ENCODE data around the gene SORCS2.

The SORCS2 gene

DNA sequence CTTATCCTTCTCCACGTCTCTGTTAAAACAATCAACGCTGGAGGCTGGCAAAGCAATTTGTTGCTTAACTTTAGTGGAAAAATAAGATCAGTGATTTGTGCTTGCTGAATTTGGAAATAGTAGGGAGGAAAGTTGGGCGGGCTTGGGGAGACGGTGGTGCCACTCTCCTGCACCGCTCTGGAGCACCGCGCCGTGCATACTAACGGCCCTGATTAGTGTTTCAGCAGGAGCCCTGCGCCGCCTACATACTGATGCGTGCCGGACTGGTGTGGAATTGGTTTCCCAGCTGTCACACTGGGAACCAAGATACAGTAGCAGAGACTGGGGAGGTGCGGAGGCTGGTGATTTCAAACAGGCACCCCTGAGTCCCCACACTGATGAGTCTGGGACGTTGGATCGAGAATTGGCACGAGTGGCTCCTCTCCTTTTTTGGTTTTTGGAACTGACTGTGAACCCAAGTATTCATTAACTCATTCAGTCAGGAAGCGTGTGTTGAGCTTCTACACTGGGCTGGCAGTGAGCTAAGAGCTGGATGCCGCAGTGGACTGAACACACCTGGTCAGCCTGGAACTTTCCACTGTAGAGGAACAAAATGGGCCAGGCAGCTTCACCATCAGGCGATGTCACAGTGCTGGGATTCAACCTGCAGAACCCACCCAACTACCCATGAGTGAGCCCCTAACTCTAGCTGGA is 271.4 kb downstream of the SORCS2 start:
- DNase-seq, result no peak

- DNase-seq, result no peak
Observed at GRCh38 chr4:7464259-7464655, 271.9 kb downstream of the SORCS2 start.

- no peak for DNase-seq
Observed at GRCh38 chr4:7465017-7465416, 272.7 kb downstream of the SORCS2 start.

DNA sequence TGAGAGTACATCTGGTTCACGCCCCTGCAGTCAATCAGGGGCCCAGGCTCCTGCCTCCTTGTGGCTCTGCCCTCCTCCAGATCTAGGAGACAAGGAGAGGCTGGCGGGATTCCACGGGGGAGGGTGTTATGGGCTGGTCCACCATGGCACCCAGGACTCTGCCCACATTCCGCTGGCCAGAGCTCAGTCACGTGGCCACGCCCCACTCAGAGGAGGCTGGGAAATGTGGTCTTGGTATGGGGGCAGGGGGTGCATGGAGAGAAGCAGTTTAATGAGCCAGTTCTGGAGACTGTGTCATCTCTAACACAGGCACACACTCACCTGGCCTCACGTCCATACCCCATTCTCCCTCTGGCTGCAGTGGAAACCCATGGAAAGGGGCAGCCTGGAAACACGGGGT is 273.9 kb downstream of the SORCS2 start:
- no peak for DNase-seq

GRCh38 chr4:7466904-7467303 is 274.6 kb downstream of the SORCS2 start:
- no peak for DNase-seq

GRCh38 chr4:7467471-7467870 is 275.1 kb downstream of the SORCS2 start:
- DNase-seq, result no peak

DNA sequence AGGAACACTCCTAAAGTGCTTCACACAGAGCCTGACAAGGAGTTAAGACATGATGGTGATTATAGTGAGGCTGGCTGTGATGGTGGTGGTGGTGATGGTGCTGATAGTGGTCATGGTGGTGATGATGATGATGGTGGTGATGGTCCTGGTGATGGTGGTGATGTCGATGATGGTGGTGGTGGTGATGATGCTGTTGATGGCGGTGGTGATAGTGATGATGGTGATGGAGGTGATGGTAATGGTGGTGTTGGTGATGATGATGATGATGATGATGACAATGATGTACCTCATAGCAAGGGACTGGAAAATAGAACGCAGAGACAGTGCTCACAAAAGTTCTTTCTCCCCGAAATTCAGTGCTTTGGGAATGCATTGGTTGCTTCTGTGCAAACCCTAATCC is 276.7 kb downstream of the SORCS2 start:
- no peak for DNase-seq

DNA sequence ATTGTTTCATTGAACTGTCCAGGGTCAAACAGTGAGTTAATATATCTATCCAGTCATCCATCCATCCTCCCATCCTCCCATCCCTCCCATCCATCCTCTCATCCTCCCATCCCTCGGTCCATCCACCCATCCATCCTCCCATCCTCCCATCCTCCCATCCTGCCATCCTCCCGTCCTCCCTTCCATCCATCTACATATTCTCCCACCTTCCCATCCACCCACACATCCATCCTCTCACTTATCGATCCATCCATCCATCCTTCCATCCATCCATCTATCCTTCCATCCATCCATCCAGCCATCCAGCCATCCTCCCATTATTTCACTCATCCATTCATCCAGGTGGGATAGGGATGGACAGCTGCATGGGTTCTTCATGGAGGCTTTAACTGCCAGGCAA is 277.8 kb downstream of the SORCS2 start:
- no peak for DNase-seq

DNA sequence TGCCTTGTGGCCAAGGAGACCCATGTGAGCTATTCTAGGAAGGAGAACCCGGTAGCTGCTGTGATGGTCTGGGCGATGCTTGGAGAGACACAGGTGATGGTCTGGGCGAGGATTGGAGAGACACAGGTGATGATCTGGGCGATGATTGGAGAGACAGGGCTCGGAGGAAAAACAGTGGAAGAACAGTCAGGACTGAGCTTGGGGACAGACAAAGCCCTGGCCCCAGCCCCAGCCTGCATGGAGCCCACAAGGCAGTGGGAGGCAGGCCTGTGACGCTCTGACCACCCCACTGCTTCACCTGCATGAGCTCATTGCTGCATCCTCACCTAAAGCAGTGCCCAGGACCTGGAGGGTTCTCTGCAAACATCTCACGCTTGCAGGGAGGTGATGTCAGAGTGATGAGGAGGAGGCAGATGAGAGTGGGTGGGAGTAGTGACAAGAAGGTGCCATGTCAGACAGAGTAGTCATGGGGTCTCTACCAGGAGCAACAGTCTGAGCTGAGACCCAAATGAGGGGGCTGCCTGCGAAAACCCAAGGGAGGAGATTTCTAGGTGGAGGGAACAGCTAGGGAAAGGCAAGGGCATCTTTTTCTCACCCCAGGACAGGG is 278.3 kb downstream of the SORCS2 start:
- DNase-seq, result no peak

DNA sequence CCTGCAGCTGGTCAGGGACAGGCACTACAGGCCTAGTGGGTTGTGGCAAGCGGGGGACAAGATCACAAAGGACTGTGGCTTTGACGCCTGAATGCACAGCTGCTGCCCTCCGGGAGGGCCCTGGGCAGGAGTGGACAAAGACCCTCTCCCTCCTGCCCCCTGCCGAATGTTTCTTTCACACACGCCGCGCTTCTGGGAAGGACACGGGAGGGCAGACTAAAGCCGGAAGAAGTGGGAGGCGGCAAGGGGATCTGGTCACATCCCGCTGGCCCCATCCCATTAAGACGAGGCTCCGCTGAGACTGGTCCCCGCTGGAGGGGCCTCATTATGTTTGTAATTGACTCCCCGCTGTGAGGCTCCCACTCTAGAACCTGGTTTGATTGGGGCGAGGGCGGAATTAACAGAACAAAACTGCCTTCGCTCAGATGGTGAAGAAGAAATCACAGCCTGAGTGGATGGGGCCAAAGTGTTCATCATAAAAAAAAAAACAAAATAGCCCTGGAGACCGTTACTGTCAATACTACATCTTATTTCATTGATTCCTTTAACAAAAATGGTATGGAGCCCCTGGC is 280.2 kb downstream of the SORCS2 start:
- DNase-seq, result no peak

- no peak for DNase-seq
Observed at GRCh38 chr4:7473081-7473480, 280.7 kb downstream of the SORCS2 start.

GRCh38 chr4:7474320-7474719 is 282.0 kb downstream of the SORCS2 start:
- no peak for DNase-seq

GRCh38 chr4:7475207-7475606 is 282.9 kb downstream of the SORCS2 start:
- no peak for DNase-seq

DNA sequence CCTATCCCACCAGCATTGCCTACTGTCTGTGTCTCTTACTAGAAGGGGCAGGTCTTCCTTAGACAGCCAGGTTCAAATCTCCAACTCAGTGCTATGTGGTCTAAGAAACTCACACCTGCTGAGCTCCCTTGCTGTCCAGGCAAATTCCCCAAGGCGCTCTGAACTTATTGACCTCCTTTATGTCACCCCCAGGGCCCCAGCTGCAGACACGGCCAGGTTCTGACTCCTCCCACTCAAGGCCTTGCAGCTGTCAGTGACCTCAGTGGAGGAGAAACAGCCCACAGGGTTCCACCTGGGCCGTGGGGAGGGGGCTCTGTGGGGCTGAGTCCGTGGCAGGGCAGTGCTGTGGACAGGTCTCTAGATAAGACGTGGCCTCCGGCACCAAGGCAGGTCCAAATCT is 284.5 kb downstream of the SORCS2 start:
- DNase-seq, result no peak

- no peak for DNase-seq
Observed at GRCh38 chr4:7477695-7478094, 285.4 kb downstream of the SORCS2 start.

- DNase-seq, result no peak
Observed at GRCh38 chr4:7478665-7479064, 286.3 kb downstream of the SORCS2 start.

DNA sequence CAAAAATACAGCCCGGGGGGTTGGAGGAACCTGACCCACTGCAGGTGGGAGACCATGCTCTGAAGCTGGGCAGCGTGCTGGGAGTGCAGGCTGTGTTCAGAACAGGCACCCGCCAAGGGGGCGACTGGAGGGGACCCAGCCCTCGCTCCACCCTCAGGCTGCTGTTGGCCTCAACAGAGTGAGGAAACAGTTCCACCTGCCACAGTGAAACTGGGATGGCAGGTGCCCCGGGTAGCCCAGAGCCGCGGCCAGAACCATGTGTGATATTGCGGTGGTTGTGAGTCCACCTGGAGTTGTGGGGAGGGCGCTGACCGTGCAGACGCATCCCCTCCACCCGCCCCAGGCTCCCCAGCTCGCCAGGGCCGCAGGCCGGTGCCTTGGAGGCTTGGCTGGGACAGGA is 288.1 kb downstream of the SORCS2 start:
- no peak for DNase-seq

GRCh38 chr4:7481227-7481626 is 288.9 kb downstream of the SORCS2 start:
- no peak for DNase-seq

DNA sequence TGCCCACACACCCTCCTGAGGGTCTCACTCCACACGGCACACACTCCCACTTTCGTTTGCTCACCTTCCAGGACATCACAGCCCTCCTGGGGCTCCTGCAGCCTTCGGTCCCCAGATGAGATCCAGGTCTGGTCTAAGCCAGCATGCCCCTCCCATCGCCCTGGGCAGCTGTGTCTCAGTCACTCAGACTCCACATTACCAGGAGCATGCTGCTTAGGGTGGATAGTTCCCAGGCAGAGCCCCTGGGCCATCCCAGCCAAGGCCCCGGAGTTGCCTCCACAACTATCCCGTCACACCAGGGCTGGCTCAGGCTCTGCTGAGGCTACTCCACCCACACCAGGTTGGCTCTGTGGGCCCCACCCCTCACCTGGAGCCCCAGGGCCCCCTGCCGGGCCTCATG is 292.8 kb downstream of the SORCS2 start:
- DNase-seq, result no peak

GRCh38 chr4:7486101-7486500 is 293.8 kb downstream of the SORCS2 start:
- no peak for DNase-seq

DNA sequence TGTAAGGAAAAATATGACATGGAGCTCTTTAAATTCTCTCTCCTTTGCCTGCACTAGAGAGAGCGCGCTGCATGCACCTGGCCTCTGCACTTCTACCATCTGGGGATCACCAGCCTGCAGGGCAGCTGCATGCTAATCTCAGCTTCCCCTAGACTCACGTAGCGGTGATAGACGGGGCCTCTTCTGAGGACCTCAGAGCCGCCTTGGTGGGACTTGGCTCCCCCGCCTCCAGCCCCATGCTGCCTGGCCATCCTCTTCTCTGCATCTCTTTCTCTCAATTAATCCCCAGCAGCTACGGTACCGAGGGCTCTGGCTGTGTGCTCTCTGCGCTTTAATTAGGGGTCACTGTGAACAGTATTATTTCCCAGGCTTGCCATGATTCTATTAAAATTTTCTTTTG is 295.2 kb downstream of the SORCS2 start:
- peak; percentile 44 for DNase-seq

DNA sequence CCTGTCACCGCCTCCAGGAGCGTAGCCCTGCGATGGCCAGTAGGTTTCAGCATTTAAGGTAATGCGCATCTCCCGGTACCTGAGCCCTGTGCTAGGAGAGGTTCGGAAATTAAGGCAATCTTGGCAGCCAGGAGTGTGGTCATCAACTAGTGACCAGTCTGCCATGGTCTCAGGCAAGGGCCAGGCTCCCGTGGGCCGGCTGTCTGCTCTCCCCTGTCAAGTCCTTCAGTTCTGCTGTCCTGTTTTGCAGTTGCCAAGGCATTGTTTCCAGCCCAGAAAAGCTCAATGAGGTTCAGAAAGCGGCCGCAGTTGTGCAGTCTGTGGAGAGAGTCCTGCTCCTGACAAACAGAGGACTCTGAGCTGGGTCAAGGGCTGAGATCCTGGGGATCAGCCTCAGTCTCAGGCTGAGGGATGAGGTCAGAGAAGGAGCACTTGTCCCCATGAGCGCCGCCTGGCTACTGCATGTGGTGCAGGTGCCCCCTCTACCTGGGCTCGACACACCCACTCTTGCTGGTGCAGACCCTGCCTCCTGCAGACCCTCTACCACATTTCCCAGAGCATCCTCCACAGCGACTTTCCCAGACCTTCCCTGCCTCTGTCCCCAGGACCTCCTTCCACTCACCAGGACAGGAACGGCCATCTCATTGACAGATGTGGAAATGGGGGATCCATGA is 295.8 kb downstream of the SORCS2 start:
- DNase-seq, result no peak

GRCh38 chr4:7491915-7492314 is 299.6 kb downstream of the SORCS2 start:
- no peak for DNase-seq
